GM12875 (cell line): ENCODE data around the gene NUDT4B.
"Not testable (repeated sequence)": the region's sequence is repeated elsewhere in the genome, so short reads cannot be mapped to it uniquely, and the experiment has no call there.

ENCODE experiments used
- H3K4me3 ChIP-seq: one replicate; pipeline ENCODE4 v1.5.1; 2011; ENCODE audit warnings: low read depth, low read length, control low read depth

NUDT4B gene

DNA sequence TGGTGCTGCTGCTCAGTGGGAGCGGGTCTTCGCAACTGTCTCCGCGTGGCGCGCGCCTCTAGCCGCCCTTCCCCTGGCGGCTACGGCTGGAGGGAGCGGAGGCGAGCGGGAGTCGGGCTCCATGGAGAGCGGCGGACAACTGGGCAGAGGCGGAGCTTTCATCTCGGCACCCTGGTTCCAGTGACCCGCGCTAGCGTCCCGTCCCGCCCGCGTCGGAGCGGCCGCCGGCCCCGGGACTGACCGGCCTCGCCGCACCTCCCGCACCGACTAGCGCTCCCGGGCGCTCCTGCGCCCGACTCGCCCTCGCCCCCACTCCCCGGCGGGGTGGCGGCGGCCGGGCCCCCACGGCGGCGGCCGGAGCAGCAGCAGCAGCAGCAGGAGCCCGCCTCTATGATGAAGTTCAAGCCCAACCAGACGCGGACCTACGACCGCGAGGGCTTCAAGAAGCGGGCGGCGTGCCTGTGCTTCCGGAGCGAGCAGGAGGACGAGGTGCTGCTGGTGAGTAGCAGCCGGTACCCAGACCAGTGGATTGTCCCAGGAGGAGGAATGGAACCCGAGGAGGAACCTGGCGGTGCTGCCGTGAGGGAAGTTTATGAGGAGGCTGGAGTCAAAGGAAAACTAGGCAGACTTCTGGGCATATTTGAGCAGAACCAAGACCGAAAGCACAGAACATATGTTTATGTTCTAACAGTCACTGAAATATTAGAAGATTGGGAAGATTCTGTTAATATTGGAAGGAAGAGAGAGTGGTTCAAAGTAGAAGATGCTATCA, at the start of gene NUDT4B:
NUDT4B (plus strand) TSS at position 212 of the 772 bp plus-strand sequence; CDS start at position 391, 179 bp downstream.
- H3K4me3 ChIP-seq, result not testable (repeated sequence)

DNA sequence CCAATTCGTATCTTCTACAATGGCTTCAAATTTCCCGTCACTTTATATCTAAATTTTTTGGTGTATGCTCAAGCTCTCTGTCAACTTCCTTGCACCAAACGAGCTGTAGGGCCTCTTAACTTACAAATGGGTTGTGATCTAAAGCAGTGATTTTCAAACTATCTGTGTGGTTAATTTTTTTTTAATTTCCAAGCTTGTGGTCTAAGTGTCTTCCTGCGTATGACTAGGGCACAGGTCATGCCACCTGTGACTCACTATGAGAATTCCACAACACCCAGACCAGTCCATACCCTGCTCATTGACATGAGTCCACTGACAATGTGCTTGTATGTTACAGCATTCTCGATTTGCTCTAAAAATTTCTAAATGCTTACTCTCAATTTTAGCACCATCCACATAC, 49.2 kb upstream of the NUDT4B start:
- not testable (repeated sequence) for H3K4me3 ChIP-seq

GRCh38 chr1:148702242-148702641, 46.3 kb upstream of the NUDT4B start:
- not testable (repeated sequence) for H3K4me3 ChIP-seq

DNA sequence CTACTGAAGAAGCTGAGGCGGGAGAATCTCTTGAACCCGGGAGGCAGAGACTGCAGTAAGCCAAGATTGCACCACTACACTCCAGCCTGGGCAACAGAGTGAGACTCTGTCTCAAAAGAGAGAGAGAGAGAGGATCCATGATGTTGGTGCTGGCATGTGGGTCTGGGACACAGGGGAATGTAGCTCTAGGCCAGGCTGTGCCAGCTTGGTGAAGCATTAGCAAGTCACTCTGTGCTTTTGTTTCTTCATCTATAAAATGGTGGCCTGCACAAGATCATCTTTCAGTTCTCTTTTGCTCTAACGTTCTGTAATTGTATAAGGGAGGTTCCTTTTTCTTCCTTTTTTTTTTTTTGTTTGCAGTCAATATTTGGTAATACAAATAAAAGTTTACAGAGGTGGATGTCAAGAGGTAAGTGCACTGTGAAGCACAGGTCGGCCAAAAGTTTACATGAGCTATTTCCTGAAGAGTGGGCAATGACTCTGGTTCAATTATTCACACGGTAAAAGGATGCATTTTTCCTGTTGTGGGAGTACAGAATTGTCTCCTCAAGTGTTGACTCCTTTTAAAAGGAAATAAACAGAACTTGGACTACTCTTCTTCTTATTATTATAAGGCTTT, 44.5 kb upstream of the NUDT4B start:
- H3K4me3 ChIP-seq, result not testable (repeated sequence)

DNA sequence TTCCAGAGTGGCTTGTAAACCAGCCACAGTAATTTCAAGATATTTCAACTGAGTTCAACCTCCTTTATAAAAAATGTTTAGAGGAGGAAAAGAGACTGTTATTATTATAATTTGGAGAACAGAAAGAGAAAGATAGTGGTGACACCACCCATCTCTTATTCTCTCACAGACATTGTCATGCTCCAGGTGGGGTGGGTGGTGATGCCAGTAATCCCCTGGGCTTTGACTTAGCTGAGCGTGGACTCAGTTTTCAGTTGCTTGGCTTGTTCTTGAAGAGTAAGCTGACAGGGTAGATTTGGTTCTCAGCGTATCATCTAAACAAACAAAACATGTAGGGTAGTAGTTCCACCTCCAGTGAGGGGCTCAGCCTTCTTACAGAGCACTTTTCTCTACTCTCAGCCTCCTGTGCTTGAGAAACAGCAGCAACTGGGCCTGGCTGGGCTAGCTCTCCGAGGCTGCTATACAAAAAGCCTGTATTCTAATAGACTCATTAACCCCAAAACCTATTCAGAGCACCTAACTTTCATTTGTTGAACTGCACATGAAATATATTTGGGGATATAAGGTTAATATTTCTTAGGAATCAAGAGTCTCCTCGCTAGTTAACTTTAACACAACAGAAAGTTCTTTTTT, 43.1 kb upstream of the NUDT4B start:
- not testable (repeated sequence) for H3K4me3 ChIP-seq

GRCh38 chr1:148708779-148709333, 39.7 kb upstream of the NUDT4B start:
- not testable (repeated sequence) for H3K4me3 ChIP-seq

DNA sequence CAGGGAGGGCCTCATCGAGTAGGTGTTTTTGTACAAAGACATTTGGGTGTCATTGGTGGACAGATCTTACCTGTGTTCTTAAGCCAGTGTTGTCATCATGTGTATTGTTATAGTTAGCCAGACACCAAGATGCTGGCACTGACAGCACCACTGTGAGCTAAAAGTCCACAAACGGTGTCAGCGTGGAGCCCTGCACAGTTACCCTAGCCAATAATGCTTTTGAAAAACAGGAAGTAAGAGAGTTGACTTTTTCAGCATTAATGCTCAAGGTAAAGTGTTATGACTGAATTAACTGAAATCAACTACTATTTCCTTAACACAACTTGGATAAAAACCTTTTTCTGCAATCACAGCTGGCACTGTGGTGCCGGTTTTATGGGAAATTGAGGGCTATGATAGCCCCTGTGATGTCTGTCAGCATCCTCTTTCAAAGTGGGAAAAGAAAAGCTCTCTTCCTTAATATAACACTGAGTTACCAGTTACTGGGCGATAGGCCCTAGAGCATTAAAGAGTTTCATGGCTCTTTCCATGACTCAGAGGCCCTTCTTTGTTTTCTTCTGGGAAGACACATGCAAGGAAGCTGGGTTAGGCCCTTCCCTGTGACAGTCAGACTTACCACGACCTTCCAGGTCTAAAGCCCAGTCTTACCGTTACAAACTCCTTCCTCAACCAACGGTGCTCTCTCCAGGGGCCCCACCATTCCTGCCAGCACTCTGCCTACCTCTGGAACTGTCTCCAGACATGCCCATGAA, 37.6 kb upstream of the NUDT4B start:
- H3K4me3 ChIP-seq, result not testable (repeated sequence)

DNA sequence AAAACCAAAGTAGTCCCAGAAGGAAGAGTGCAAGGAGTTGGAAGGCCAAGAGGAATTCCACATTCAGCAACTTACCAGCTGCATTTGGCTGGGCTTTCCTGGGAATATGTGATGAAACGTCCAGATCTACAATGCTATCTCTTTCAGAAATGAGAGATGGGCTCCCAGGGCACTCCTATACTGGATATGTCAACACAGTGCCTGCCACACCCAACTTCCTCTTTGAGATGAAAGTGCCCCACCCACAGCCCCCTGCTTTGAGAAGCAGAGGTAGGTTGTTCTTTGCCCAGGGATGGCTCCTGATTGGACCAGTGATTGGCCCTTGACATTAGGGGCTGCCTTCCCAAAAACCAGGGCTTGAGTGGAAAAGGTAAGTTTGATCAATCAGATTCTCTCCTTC, 36.2 kb upstream of the NUDT4B start:
- H3K4me3 ChIP-seq, result not testable (repeated sequence)

GRCh38 chr1:148715518-148715917, 33.1 kb upstream of the NUDT4B start:
- not testable (repeated sequence) for H3K4me3 ChIP-seq

GRCh38 chr1:148716966-148717520, 31.5 kb upstream of the NUDT4B start:
- H3K4me3 ChIP-seq, result not testable (repeated sequence)

DNA sequence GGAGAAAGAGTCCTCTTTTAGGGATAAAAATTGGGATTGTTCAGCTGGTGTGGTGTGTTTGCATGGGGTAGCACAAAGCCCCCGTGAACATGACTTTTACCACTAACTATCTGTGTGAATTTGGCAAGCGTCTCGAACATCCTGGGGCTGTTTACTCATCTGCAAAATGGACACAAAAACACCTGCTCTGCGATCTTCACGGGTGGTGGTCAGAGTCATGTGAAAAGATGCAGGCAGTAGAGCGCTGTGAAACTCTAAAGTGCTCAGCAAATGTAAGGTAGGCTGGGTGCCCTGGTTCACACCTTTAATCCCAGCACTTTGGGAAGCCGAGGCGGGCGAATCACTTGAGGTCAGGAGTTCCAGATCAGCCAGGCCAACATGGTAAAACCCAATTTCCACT, 27.7 kb upstream of the NUDT4B start:
- H3K4me3 ChIP-seq, result not testable (repeated sequence)

GRCh38 chr1:148722758-148723157, 25.8 kb upstream of the NUDT4B start:
- not testable (repeated sequence) for H3K4me3 ChIP-seq

DNA sequence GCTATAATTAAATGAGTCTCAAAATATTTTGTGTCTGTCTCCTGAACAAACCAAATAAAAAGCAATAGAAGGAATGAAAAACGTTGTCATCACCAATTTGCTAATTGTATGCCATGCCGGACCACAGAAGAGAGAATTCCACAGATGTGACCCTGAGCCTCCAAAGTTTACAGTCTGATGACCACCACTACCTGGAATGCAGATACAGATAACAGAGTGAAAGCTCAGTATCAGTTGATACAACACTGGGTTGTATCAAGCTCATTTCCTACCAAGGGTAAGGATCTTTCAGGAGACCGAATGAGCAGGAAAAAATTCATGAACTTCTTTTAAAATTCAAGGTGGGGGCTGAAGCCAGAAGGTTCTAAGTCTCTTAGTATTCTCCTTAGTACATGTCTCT, 25.1 kb upstream of the NUDT4B start:
- not testable (repeated sequence) for H3K4me3 ChIP-seq

DNA sequence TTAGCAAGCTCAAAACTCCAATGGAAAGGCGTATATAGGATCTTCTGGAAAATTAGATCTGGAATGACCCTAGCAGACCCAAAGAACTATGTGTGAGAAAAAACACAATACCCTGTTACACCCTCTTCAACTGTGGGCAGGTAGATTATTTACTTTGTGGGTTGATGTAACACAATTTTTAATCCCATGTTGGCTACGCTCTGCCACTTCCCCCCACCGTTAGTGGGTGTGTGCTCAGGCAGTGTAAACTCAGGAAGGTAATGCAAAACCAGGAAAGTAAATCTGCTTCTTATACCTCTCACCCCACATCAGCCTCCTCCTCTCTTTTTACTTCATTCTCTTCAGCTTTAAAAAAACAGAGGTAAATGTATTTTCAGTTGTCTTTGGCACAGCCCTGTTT, 23.7 kb upstream of the NUDT4B start:
- not testable (repeated sequence) for H3K4me3 ChIP-seq

GRCh38 chr1:148727862-148728261, 20.7 kb upstream of the NUDT4B start:
- H3K4me3 ChIP-seq, result not testable (repeated sequence)

- H3K4me3 ChIP-seq, result not testable (repeated sequence)
These were observed 19.4 kb upstream of the NUDT4B start for GRCh38 chr1:148729128-148729527.

DNA sequence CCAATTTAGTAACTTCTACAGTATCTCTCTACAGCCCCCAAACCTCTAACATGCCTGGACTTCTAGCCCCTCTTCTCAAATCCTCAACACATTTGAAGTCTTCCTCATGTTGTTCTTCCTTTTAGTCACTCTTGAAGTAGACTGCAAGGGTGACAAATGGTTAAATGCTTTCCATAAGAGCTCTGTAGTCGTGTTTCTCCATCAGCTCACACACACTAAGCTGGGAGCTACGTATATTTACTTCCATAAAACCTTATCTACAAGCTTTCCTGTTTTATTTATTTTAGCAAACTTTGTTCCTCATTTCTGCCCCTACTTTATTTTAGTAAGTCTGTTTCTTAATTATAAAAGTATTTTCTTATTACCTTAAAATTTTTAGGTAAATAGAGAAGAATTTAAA, 19.0 kb upstream of the NUDT4B start:
- H3K4me3 ChIP-seq, result not testable (repeated sequence)

DNA sequence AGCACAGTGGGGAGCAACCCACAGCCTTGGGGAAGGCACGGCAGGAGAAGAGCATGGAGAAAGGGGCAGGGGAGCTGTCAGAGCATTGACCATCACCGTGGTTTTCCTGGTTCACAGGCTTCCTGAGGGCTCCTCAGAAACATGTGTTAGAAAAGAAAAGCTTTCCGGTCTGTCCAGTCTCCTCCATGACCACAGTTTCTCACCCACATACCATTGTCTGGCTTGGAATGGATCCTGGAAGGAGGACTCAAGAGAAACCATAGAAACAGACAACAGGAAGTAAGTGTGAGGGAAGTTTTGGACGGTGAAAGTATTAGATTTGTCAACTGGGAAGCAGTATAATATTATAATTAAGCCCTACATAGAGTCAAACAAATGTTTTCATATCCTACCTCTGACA, 16.3 kb upstream of the NUDT4B start:
- H3K4me3 ChIP-seq, result not testable (repeated sequence)

DNA sequence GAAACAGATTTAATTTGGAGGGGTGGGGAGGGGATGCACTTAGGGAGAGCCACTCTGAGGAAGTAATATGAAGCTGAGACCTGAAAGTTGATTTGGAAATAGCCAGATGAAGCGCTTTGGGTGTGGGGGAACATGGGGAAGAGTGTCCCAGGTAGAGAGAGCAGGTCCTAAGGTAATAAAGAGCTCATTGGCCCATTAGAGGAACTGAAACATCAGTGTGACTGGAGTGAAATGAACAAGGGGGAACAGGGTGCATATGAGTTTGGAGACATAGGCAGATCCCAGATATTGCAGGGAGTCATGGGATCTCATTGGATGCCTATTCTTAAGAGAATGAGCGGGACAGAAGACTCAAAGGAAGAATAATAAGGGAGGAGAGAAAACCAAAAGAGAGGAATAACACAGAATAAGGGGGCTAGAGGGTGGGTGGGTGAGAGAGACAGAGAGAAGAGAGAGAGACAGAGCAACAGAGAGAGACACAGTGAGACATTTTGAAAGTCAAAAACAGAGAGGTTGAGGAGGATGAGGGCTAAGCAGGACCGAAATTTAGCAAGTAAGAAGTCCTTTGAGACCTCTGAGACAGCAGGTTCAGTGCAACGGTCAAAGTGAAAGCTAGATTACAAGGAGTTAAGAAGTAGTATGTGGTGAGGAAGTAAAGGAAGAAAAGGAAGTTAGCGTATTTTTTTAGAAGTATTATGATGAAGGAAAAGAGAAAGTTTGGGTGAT, 14.8 kb upstream of the NUDT4B start:
- not testable (repeated sequence) for H3K4me3 ChIP-seq

DNA sequence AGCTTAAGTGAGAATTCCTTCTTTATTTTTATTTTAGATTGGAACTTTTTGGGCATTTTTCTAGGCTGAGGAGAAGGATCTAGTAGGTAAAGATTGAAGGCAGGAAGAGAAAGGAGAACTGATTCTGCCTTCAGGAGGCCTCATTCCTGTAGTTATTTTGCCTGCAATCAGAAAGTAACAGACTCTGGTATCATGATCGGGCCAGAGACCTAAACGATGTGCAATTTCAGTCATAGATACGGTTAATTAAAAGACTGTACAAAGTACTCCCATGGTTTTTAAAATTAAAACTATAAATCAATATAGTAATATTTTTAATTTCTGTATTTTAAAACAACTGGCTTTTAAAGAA, 14.3 kb upstream of the NUDT4B start:
- H3K4me3 ChIP-seq, result not testable (repeated sequence)
